D341Med (cell line): Measurements from ENCODE around the gene BAIAP2L1.

Source experiments
- DNase-seq: peaks from one replicate; pipeline ENCODE4 v3.0.0; 2012; ENCODE audit warnings: low spot score

BAIAP2L1 gene

DNA sequence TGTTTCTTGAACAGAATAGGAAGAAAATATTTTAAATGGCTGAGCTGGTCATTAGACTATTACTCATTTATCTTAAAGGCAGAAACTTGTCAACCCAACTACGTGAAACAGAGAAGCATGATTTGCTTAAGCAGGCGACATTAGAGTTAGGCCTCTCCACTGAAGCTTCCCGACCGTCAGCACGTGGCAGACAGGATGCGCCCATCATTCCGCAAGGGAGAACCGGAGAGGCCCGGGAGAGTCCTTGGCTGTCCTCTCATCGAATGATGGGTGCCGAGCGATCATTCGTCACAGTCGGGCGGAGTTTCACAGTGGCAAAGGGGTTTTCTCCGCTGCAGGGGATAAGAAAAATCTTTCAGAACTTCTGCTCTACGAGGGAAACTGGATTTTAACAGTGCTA, 107.6 kb downstream of the BAIAP2L1 start:
- peak; percentile 11 for DNase-seq

DNA sequence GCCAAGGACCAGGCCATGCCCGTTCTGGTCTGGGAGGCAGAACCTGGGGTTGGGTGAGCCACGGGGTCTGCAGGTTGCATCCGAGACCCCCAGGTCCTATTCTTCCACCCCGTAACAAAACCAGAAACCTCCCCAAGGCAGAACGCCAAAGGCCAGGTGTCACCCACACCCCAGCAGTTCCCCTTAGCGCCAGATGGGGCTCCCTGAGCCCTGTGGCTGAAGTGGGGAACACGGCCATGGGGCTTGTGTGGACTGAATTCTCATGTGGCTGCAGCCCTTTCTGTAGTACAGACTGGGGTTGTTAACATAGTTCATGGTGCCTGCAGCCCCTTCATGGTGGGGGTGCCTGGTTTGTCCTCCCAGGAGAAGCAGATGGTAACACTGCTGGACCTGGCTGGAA, 109.2 kb downstream of the BAIAP2L1 start:
- DNase-seq, result peak; percentile 45

DNA sequence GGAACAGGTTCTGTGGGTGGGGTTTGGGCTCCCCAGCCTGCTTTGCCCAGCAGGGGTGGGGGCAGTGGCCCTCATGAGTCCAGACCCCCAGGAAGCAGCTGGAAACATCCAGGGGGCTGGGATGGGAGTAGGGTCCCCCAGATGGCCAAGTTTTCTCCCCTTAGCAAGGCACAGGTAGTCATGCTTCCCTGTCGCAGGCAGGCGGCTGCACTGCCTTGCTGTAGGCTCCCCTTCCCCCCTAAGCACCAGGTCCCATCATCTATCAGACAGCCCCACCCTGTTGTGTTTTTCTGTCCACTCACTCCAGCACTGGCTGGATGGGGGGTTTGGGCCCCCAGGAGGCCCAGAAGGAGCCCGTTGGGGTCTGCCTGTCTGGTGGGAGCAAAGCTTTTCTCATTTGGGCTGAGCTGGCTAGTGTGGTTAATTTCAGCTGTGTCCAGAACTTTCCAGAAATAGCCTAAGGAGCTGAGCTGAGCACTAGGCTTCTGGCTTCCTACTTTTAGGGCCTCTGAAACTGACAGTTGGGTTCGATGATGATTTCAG, 111.5 kb downstream of the BAIAP2L1 start:
- peak; percentile 16 for DNase-seq

DNA sequence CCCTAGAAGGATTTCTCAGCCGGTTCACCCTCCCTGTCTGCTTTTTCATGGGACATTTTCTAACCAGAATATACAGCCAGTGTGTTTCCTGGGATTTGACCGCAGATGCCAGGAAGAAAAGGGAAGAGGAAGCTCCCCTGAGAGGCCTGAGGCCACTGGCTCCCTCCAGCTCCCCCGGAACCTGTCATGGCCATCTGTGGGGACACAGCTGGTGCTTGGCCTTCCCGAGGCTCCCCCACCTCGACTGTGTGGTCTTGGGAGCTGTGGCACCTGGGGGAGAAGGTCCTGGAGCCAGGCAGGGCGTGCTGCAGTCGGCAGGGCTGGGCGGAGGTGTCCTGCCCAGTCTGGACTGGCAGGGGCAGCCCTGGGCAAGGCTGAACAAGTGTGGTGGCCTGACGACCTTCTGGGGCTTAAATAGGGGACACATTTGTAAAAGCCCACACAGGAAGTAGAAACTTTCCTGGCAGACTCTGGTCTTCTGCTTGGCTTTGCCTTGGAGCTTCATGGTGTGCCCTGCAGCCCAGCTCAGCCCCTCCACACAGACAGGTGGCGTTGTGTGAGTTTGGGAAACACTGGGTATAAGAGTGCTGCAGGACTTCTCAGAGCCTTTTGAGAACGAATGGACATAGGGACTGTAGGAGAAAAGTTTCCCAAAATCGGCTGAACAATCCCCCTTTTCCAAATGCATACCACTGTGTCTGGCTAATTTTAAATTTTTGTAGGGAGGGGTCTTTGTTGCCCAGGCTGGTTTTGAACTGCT, 112.6 kb downstream of the BAIAP2L1 start:
- peak; percentile 25 for DNase-seq

DNA sequence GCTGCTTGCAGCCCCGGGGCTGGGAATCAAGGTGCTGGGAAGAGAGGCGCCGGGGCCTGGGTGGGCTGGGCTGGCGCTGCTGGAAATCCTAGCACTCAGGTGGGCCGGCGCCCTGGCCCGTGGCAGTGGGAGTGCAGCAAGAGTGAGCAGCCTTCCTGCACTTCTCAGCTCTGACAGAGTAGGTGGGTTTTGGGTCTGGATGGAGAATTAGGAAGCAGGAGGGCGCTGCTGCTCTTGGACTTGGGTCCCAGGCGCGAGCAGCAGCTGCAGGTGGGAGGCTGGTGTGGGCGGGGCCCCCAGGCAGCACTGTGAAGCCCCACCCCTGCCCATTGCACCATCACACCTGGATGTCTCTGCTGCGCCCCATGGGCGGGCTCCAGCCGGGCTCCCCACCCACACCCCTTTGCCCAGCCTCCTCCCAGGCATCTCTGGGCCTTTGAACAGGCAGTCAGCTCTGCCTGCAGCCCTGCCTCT, 113.4 kb downstream of the BAIAP2L1 start:
- DNase-seq, result peak; percentile 43

DNA sequence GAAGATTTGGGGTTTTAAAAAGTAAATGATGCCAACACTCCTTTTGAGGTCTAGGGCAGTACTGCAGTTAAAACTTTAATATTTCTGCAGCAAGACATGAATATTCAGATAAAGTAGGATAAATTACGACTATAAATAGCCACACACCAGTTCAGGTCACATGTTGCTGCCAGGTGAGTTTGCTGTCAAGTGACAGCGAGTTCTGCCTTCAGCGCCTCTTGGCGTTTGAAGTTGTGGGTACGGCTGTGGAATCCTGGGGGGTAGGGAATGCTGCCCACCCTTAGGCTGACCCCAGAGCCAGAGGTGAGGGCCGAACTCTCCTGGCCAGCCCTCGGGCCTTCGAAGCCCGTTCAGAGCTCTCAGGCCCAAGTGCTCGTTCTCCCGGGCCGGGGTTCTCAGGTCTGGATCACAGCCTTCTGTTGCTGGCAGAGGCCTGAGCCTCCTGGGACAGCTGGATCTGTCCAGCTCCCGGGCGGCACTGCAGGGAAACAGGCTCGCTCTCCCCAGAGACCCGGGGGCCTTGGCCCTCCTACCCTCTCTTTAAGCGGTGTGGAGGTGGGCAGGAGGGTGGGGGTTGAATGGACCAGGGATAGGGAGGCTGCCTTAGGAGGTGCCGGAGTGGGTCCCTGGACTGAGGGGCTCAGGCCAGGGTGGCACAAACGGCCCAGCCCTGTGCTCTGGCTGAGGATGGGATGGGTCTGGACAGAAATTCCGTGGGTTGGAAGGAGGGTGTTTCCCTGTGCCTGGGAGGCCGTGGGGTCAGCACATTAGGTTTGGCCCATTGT, 114.0 kb downstream of the BAIAP2L1 start:
- peak; percentile 27 for DNase-seq

DNA sequence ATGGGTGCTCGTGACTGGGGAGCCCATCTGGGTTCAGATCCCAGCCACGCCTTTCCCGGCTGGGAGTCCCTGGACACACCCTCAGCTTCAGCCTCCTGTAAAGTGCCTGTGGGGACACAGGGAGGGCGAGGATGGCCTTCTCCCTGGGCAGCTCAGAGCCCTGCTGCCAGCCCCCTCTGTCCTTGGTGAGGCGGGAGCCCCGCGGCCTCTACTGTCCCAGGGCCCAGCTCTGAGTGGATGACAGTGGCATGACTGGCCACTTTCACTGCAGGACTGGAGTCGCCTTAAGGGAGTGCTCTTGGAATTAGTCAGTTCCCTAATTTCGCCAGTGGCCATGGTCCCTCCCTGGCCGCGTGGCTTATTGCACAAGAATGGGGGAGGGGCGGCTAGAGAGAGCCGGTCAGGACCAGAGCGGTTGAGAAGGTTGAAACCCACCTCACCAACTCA, 114.8 kb downstream of the BAIAP2L1 start:
- DNase-seq, result no peak

DNA sequence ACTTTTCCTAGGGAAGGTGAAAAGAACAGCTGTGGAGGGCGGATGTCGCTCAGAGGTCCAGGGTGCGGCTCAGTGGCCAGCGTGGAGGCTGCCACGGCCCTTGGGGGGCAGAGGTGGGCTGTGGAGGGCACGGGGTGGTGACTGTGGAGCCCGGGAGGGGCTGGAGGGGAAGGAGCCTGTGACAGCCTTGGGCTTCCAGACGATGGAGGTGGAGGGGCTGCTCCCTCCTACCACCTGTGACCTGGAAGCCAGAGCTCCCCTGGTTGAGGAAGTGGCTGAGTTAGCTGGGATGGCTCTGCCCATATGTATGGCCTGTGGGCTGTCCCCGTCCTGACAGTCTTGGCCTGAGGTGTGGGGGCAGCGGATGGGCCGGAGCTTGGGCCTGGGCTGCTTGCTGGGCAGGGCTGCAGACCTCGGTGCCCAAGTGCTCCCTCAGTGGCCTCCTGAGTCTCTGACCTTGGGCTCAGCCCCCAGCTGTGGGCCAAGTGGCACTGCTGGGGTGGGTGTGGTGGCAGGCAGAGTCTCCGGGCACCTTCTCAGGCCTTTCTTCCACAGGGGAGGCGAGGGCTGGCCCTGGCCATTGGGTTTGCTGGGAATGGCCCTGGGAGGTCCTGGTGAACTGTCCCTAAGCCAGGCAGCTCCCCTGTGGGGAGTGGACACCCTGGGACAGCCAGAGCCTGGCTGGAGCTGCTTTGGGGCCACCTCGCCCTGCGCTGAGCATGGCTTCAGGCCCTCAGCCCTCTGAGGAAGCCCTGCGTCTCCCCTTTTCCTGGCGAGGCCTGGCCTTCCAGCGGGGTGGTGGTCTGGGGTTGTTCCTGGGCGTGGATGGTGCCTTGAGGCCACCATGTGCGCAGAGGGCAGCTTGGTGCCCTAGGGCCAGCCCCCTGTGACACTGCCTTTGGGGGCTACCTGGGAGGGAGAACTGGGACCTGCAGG, 115.5 kb downstream of the BAIAP2L1 start:
- DNase-seq, result no peak

DNA sequence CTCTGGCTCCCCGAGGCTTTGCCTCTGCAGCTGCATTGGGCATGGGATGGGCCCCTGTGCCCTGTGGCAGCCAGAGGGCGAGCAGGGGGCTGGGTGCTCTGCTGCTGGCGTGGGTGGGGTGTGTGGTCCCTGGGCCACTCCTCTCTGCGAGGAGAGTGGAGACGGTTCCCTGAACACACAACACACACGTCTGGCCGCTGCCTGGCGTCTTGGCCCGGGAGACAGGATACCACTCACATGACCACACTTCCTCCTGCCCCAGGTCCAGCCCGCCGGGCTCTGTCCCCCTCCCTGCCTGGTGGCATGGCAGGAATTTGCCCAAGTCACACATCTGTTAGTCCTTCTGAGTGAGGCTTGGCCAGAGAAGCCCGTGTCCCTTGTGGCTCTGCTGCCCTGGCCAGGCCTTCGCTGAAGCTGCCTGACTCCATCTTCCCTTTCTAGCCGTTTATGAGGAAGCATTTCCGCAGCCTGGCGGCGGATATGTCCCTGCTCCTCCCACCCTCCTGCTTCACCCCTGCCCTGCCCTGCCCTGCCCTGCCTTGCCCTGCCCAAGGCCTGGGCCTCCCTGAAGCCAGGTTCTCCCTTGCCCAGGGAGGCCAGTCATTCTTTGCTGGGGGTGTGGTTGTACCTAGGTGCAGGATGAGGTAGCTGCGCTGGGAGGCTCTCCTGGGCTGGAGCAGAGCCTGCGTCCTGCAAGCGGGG, 116.4 kb downstream of the BAIAP2L1 start:
- no peak for DNase-seq

DNA sequence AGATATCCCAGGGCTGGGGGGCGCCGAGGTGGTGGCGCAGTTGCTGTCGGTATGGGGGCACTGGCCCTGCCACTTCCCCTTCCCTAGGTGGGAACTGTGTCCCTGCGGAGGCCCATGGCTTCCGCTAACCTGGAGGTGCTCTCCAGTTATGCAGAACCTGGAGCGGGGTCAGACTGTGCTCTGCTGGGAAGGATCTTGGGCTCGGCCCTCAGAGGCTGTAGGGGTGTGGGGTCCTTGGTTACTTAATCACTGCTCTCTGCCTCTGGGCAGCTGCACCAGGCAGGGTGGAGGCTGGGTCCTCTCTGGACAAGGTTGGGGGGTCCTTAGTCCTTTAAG, 117.0 kb downstream of the BAIAP2L1 start:
- DNase-seq, result no peak

DNA sequence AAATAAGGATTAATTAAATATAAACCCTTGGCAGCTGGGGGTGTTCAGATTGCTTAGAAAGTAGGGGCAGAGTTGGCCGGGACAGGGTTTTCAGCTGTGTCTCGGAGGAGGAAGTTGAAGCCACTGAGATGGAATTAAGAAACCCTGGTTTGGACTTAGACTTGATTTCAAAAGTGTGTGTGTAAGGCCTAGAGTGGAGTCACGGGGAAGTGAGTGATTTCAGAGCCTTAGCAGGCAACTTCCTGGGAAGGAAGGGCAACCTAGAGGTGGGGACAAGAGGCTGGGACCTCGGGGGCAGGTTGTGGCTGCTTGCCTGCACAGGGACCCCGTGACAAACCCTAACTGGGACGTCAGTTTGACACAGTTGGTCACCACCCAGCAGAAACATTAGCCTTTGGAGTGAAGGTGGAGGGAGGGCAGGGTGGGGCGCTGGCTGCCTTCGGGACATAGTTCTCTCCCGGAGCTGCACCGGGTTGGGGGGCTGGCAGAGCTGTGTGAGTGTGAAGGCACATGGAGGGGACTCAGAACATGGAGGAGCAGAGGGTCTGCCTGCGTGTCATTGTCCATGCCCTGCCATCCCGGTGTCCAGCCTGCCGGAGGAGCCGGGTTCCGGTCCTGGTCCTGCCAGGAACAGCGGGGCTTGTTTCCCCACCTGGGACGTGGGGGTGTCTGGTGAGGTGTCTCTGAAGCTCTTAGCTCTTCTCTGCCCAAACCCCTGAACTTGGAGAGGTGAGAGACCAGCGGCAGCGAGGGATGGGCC, 117.6 kb downstream of the BAIAP2L1 start:
- DNase-seq, result no peak

DNA sequence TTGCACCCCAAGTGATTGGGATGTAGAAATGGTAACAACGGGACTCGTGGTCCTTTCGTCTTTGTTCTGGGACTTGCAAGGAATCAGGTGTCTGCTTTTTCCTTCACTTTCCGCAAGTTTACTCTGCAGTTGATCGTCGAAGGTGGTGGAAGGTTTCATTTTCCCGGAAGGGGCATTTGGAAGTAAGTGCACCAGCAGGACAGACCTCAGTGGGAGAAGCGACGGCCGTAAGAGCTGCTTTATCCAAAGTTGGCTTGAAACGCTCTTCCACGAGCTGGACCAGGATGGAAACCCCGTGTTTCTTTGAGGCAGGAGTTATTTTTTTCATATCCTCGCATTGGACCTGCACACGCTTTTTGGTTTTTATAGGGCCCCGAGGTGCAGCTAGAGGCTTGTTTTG, 118.2 kb downstream of the BAIAP2L1 start:
- DNase-seq, result no peak

DNA sequence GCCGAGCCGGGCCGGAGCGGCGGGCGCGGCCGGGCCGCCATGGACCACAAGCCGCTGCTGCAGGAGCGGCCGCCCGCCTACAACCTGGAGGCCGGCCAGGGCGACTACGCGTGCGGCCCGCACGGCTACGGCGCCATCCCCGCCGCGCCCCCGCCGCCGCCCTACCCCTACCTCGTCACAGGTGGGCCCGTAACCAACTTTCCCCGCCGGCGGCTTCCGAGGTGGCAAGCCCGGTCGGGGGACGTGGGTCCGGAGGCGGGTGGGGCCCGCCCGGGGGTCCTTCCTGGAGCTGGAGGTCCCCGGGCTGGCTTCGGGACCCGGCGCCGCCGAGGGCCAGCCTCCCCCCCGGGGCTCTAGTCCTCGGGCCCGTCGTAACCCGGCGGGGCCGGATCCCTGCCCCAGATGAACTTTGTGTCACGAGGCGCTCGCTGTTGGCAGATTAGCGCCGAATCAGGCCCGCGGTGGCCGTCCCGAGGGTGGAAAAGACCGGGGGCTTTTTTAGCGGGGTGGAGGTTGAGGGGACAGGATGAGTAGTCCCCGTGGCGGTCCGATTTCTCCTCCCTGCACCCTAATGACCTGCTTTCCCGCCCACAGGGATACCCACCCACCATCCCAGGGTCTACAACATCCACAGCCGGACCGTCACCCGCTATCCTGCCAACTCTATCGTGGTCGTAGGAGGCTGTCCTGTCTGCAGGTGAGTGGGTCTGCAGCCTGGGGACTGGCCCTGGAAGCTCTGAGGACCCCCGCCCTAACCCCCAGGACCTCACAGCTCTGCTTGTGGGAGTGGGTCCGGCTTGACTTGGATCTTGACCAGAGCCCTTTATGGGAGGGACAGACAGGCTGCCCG, 118.9 kb downstream of the BAIAP2L1 start:
- DNase-seq, result peak; percentile 70

DNA sequence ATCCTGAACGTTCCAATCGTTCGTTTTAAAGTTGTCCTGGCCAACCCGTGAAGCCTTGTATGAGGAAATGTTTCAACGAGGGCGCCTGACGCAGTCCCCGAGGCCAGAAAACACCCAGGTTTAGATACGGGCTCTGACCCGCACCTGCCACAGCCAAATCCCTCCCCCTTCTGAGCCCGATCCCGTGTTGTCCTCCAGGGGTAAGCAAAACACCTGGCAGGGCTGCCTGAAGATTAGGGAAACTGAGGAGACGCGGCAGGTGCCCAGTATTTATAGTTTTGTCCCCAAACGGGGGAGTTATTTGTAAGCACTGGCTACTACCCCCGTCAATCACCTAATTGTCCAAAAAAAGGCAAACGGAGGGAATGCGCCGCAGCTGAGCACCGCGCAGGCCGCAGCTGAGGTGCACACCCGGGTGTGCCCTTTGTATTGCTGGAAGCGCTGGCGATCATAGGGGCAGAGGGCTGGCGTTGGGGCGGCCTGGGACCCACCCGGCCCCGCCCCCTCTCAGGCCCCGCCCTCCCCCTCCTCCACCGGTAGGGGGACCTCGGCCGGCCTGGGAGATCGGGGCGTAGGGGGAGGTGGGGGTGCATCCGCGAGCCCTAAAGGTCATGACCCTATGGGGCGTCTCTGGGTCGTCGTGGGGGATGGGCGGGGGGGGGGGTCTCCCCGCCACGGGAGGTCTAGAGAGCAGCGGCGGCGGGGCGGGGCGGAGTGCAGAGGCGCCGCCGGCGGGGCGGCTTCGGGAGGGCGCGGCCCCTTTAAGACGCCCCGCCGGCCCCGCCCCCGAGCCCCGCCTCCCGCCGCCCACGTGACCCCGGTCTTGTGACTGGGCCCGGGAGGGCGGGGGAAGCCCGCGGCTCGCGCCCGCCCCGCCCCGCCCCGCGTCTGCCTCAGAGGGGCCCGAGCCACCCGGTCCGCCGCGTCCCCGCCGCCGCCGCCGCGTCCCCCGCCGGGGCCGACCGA, 119.8 kb downstream of the BAIAP2L1 start, which contains the start of gene BRI3:
Gene BRI3, plus strand, starts transcription at position 896 of the 966 bp plus-strand sequence. CDS start 110 bp downstream, outside the sequence.
- peak; percentile 98 for DNase-seq

DNA sequence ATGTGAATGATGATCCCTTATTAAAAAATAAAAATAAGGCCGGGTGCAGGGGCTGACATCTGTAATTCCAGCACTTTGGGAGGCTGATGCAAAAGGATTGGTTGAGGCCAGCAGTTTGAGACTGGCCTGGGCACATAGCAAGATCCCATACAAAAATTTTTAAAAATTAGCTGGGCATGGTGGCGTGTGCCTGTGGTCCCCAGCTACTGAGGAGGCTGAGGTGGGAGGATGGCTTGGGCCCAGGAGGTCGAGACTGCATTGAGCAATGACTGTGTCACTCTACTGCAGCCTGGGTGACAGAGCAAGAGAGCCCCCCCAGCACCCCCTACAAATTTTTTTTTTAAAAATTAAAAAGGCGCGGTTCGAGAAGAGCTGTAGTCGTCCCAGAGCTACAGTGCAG, 120.6 kb downstream of the BAIAP2L1 start:
- no peak for DNase-seq

DNA sequence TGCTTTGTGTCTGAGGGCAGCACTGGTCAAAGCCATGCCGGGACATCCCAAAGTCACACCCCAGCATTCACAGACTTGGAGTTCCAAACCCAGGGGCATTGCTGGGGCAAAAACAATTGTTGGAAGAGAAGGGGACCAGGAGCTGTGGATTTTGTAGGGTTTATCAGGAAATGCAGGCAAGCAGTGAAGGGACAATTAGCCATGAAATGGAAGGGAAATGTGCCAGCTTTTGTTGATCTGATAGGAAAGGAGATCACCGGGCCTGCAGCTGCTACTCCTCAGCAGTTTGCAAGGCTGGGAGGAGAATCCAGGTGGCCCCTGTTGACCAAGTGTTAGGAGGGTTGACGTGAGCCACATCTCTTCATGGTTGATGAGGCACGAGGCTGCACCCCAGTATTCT, 122.0 kb downstream of the BAIAP2L1 start:
- DNase-seq, result no peak

DNA sequence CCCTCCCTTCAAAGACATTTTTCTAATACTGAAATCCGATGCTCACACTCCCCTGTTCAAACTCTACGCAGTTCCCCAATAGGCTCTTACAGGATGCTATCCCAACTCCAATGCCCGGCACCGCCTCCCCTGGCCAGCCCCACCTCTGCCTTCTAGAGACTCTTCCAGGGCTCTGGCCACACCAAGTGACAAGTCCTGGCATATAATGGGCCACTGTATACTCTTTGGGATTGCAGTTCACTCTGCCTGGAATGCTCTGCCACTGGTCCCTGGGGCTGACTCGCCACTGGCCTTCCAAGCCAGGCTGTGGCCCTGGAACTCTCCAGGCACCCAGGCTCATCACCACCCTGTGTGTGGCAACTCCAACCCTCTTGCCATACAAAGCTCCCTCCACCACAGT, 122.5 kb downstream of the BAIAP2L1 start:
- DNase-seq, result no peak

DNA sequence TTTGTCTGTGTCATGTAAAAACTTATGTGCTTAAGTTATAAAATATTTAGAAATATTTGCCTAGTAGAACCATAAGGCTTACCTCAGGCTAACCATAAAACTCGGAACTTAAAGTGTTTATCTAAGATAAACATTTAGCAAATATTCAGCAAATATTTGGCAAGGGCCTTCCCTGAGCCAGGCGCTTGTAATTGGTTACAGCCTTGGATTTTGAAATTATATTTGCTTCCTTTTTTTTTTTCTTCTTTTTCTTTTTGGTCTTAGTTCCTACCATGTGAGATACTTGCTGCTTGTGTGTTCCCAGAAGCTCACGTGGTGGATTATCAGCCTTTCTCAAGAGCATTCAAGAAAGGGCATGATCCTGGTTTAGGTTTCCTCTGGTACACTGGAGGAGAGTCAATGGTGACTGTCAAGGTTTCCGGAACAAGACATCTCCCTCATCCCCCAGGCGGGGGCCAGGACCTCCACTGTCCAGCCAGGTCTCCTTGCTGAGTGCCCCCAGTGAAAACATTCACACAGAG, 124.6 kb downstream of the BAIAP2L1 start:
- no peak for DNase-seq
